GM19240 (cell line): ENCODE measurements around the gene IFITM5.
"Not testable (repeated sequence)": the region's sequence is repeated elsewhere in the genome, so short reads cannot be mapped to it uniquely, and the experiment has no call there.

Experiments used
- DNase-seq: peaks from one replicate; pipeline ENCODE4 v3.0.0; 2011; ENCODE audit warnings: low spot score; ENCODE audit not compliant: insufficient read length

The IFITM5 gene

DNA sequence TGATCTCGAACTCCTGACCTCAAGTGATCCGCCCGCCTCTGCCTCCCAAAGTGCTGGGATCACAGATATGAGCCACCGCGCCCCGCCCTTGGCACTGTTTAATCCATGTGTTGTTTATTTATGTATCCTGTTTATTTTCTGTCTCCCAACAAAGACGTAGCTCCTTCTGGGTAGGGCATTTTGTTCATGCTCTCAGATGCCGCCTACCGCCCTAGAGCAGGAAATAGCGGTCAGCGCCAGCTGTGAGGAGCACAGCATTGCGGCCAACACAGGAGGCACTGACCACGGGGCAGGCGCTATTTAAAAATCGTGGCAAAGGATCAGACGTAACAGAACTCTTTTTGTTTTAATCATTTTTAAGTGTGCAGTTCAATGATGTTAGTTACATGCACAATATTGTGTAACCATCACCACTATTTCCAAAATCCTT lies 30.6 kb downstream of the IFITM5 start:
- not testable (repeated sequence) for DNase-seq

- DNase-seq: no peak
Measured at GRCh38 chr11:267491-267994, 31.8 kb downstream of the IFITM5 start.

- DNase-seq: no peak
Measured at GRCh38 chr11:266676-267439, 32.5 kb downstream of the IFITM5 start.

GRCh38 chr11:261624-262023 lies 37.7 kb downstream of the IFITM5 start:
- no peak for DNase-seq

GRCh38 chr11:259413-259812 lies 39.9 kb downstream of the IFITM5 start:
- DNase-seq: no peak

DNA sequence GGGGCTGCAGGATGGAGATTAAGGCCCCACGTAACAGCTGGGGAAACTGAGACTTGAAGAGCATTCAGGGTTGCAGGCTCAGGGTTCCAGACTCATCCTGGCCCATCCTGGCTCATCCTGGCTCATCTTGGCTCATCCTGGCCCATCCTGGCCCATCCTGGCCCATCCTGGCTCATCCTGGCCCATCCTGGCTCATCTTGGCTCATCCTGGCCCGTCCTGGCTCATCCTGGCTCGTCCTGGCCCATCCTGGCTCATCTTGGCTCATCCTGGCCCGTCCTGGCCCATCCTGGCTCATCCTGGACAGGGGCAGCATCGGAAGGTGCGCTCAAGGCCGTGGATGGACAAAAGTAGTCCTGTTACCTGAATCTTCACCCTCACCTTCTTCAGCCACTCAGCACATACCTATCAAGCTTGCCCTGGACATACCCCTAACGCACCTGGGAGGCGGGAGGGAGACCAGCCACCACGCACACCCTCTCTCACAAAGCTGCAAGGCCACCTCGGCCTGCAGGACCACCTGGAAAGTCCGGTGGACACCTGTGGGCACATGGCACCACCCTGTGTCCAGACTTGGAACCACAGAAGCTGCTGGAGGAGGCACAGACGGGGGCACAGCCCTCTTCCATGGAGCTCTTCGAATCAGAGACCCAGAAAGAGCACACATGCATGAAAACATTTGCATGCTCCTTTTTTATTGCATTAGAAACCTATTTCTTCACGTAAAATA lies 41.4 kb downstream of the IFITM5 start:
- DNase-seq: no peak

GRCh38 chr11:256952-257737 lies 42.2 kb downstream of the IFITM5 start:
- DNase-seq: no peak

DNA sequence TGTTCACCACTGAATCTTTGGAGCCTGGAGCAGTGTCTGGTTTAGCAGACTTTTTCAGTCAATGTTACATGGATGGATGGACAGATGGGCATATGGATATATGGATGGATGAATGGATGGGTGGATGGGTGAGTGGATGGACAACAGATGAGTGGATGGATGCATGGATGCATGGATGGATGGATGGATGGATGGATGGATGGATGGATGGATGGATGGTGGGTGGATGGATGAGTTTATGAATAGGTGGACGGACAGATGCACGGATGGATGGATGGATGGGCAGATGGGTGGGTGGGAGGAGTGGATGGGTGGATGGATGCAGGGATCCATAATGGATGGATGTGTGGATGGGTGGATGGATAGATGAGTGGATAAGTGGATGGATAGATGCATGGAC lies 43.5 kb downstream of the IFITM5 start:
- DNase-seq: no peak

GRCh38 chr11:255176-255575 lies 44.1 kb downstream of the IFITM5 start:
- no peak for DNase-seq

GRCh38 chr11:253886-254270 lies 45.4 kb downstream of the IFITM5 start:
- DNase-seq: no peak

DNA sequence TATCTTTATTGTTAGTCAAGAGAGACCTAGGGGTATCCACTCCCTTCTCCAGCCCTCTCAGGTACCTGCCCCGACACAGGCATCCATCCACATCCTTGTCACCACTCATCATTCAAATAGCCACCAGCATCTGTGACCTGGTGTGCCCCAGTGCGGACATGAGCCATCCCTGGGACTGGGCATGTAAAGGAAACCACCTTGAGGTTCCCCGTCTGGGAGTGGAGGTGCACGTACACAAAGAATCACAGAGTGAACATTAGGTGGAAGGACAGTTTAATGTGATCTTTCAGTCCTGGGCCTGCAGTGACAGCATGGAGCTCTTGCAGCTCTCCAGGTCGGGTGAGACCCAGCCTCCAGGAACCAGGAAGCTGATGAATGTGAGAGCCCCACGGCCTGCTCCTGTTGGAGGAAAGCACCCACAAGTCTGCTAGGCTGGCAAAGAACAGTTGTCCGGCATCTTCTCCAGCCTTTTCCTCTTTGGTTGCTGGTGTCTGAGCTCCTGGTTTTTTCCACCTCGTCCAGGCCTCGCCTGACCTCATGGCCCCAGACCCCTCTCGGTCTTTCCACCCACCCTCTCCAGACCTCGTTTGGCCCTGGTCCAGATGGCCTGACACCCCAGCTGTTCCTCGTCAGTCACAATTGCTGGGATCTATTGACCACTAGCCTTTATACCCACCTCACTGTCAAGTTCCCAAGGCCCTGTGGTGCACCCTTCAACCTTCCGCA lies 46.0 kb downstream of the IFITM5 start:
- no peak for DNase-seq

- no peak for DNase-seq
Measured at GRCh38 chr11:252666-253065, 46.7 kb downstream of the IFITM5 start.

DNA sequence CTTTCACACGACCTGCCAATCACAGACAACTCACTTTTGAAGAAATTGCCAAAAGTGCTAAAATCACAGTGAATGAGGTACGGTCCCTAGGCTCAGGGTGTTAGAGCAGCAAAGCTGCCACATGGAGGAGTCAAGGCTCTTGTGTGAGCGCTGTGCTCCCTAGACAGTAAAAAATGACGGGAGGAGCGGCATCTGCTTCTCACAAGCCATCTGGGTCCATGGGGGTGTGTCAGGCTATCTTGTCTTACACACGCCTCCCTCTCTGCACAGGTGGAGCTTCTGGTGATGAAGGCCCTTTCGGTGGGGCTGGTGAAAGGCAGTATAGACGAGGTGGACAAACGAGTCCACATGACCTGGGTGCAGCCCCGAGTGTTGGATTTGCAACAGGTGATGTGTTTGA lies 47.8 kb downstream of the IFITM5 start:
- DNase-seq: no peak

DNA sequence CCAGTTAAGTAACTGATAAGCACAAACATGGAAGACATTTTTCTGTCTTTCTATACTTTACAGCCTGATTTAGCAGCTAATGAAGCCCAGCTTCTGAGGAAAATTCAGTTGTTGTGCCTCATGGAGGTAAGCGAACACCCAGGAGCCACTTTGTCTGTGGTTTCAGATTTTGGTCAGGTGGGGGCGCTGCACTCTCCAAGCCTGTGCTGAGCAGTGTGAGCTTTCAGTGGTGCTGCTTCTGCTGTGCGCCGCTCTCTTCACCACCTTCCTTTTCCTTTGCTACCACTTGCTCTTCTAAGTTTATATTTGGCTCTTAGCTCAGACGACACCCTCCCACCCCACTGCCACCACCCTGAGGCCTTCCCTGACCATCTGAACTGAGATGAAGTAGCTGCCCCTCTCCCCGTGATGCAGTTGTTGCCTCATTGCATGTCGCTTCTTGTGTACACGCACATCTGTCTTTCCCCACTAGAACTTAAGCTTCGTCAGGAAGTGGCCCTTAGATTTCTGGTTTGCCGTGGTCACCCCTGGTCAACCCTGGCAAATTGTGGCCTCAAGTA lies 48.5 kb downstream of the IFITM5 start:
- DNase-seq: no peak

GRCh38 chr11:250274-250673 lies 49.1 kb downstream of the IFITM5 start:
- DNase-seq: no peak

GRCh38 chr11:249062-249461 lies 50.3 kb downstream of the IFITM5 start:
- DNase-seq: no peak
